WERI-Rb-1 (cell line): Measurements from ENCODE around the gene MT1E.

ENCODE experiments used
- DNase-seq: peaks from one replicate; pipeline ENCODE4 v3.0.0-alpha.2; 2020
- H3K27ac ChIP-seq: fragments of 250-450 bp; sonication (Bioruptor Pico); 2 replicates; pipeline ENCODE4 v1.5.1; 2020; ENCODE audit warnings: mild to moderate bottlenecking, moderate library complexity
- H3K27me3 ChIP-seq: fragments of 250-450 bp; sonication (Bioruptor Pico); 2 replicates; pipeline ENCODE4 v1.5.1; 2021; ENCODE audit warnings: mild to moderate bottlenecking, low read depth, moderate library complexity; ENCODE audit not compliant: insufficient read depth, severe bottlenecking
- H3K36me3 ChIP-seq: fragments of 250-450 bp; sonication (Bioruptor Pico); 2 replicates; pipeline ENCODE4 v1.5.1; 2020; ENCODE audit warnings: mild to moderate bottlenecking, moderate library complexity
- H3K4me3 ChIP-seq: 2 replicates; pipeline ENCODE4 v1.5.1; 2011; ENCODE audit warnings: low read depth, mild to moderate bottlenecking, control low read depth, low read length
- H3K9me3 ChIP-seq: fragments of 250-450 bp; sonication (Bioruptor Pico); 2 replicates; pipeline ENCODE4 v1.5.1; 2021; ENCODE audit warnings: mild to moderate bottlenecking, moderate library complexity; ENCODE audit not compliant: severe bottlenecking
- CTCF ChIP-seq: IDR thresholded peaks from 2 replicates; pipeline ENCODE4 v1.5.1; 2011; ENCODE audit warnings: low read depth, mild to moderate bottlenecking, control low read depth, inconsistent platforms, low read length

MT1E gene

DNA sequence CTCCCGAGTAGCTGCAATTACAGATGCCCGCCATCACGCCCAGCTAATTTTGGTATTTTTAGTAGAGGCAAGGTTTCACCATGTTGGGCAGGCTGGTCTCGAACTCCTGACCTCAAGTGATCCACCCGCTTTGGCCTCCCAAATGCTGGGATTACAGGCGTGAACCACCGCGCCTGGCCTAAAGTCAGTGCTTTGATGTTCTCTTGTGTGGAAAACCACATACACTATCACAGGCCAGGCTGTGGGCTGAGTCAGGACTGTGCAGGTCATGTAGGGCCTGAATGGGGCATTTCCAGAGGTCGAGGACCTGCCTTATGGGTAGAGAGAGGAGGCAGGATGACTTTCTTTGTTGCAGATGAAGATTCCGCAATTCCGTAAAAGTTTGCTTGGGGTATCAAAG lies 41.3 kb upstream of the MT1E start:
- Histone ChIP-seq H3K4me3 (no peak overlapping the region), H3K36me3 (no peaks in the 10 kb centered on the region), H3K27me3 (no peaks in the 10 kb centered on the region), H3K9me3 (no peaks in the 10 kb centered on the region), H3K27ac (no peak overlapping the region)
- DNase-seq, result no peak
- no peak for TF ChIP-seq CTCF

DNA sequence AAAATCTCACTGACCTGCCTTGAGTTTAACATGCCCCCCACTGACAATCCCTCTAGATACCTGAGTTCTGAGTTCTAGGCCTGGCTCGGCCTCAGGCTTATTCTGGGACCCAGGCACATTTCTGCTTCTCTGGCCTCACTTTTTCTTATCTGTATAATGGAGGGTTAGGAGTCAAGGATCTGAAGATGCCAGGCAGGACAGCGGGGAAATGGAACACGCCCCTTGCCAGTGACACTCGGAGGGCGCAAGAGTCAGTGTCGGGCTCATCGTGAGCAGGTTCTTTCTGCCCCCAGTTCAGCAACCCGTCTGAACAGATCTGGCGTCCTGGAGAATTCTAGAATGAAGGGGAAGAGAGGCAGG lies 36.8 kb upstream of the MT1E start:
- H3K36me3 ChIP-seq, result no peaks in the 10 kb centered on the region
- no peak overlapping the region for H3K27ac ChIP-seq
- no peak for DNase-seq
- no peaks in the 10 kb centered on the region for H3K27me3 ChIP-seq
- H3K9me3 ChIP-seq, result no peaks in the 10 kb centered on the region
- TF ChIP-seq CTCF, result no peak
- peak overlapping the region; percentile 37 for H3K4me3 ChIP-seq

- H3K27me3 ChIP-seq, result no peaks in the 10 kb centered on the region
- H3K4me3 ChIP-seq, result peak within 1 kb of the TSS; percentile 37
- peak; percentile 31; the same call in 1 of the 2 replicates for TF ChIP-seq CTCF
- peaks cover 3% of the 10 kb centered on the region for H3K9me3 ChIP-seq
- DNase-seq, result no peak
- H3K36me3 ChIP-seq, result no peaks in the 10 kb centered on the region
- no peak within 1 kb of the TSS for H3K27ac ChIP-seq
Observed at GRCh38 chr16:56589141-56590039, 36.2 kb upstream of the MT1E start, which contains the start of gene MT3. Gene MT3, plus strand, starts transcription at chr16:56589528. Its CDS starts 63 bp downstream, at chr16:56589591.

- Histone ChIP-seq H3K36me3 (no peaks in the 10 kb centered on the region), H3K4me3 (no peak overlapping the region), H3K27ac (no peak overlapping the region), H3K9me3 (peaks cover 3% of the 10 kb centered on the region), H3K27me3 (no peaks in the 10 kb centered on the region)
- no peak for DNase-seq
- TF ChIP-seq CTCF, result no peak
Observed at GRCh38 chr16:56591377-56592060, 34.1 kb upstream of the MT1E start.

GRCh38 chr16:56593573-56594291 lies 31.8 kb upstream of the MT1E start:
- Histone ChIP-seq H3K36me3 (no peaks in the 10 kb centered on the region), H3K4me3 (no peak overlapping the region), H3K9me3 (peaks cover 3% of the 10 kb centered on the region), H3K27ac (no peak overlapping the region), H3K27me3 (no peaks in the 10 kb centered on the region)
- DNase-seq, result no peak
- TF ChIP-seq CTCF, result no peak
